ENCODE measurements around the gene PPHLN1. TPM values are rescaled to one million over a fixed set of nuclear protein-coding genes. Genes with fewer than 3 reads are reported as not detected.

PPHLN1 gene
- total and polyA plus RNA-seq, 2 of the 8 experiments (the other 6 are each of a cell fraction or from before 2014, with no cell fraction given), result 34.3 to 71.6 TPM

- TF ChIP-seq CHD7 (IDR thresholded peaks at IDR 0.05; ENCODE audit: insufficient replicate concordance, low read length) (no peak), HDAC2 (IDR thresholded peaks at IDR 0.05; ENCODE audit: borderline replicate concordance in 1 of 2, low read depth in 2 of 2, low read length in 2 of 2) (no peak), CBX8 (IDR thresholded peaks at IDR 0.05; ENCODE audit: borderline replicate concordance, low read depth, low read length) (no peak), RXRA (IDR thresholded peaks at IDR 0.05; ENCODE audit: insufficient read depth, low read depth, low read length) (no peak), SIX5 (IDR thresholded peaks at IDR 0.05; ENCODE audit: low read depth, low read length) (no peak)
Measured at GRCh38 chr12:42477941-42478340, 152.0 kb downstream of the PPHLN1 start (continued).

All from H1 (cell line).